IMR-90 (cell line): ENCODE data around the gene TAL1. TPM values are rescaled to one million over a fixed set of nuclear protein-coding genes. Genes with fewer than 3 reads are reported as not detected.

Experiments
- ATAC-seq: fragments of 200-7000 bp; cut with Tn5 transposase; 2 replicates; pipeline ENCODE4 v1.9.1; 2020; ENCODE audit warnings: low read depth, mild to moderate bottlenecking, moderate library complexity
- BruUV-seq: library from RNA; stranded (reverse); fragments of 400-500 nt; replicated peaks from 2 replicates; lab custom pipeline; 2021; lab: Mats Ljungman, UMichigan
- CTCF ChIA-PET: fragments of 300-600 bp; formaldehyde crosslinking; extraction: SDS; loops from one replicate; lab custom pipeline; 2021; ENCODE audit warnings: antibody characterized with exemption; lab: Yijun Ruan, JAX
- POLR2A ChIA-PET: fragments of 300-600 bp; sonication (Branson Sonifier 250); formaldehyde crosslinking; loops from one replicate; lab custom pipeline; 2022; ENCODE audit warnings: antibody characterized with exemption; ENCODE audit not compliant: unreplicated experiment; lab: Charles Lee
- DNase-seq: peaks from one replicate; pipeline ENCODE4 v3.0.0; 2013
- H2AFZ ChIP-seq: replicated peaks from 2 replicates; pipeline ENCODE3; 2013; ENCODE audit warnings: low read length, mild to moderate bottlenecking; ENCODE audit not compliant: poor library complexity
- H2AK5ac ChIP-seq: 2 replicates; pipeline ENCODE4 v1.6.1; 2013; ENCODE audit warnings: low read depth, low read length, inconsistent platforms
- H2AK9ac ChIP-seq: replicated peaks from 2 replicates; pipeline ENCODE3; 2013; ENCODE audit warnings: mild to moderate bottlenecking, low read depth, low read length, moderate library complexity; ENCODE audit not compliant: poor library complexity
- H2BK120ac ChIP-seq: 2 replicates; pipeline ENCODE4 v1.6.1; 2013; ENCODE audit warnings: low read depth, low read length, inconsistent platforms
- H2BK15ac ChIP-seq: 3 replicates; pipeline ENCODE4 v1.6.1; 2013; ENCODE audit warnings: low read depth, low read length, inconsistent platforms
- H2BK20ac ChIP-seq: 2 replicates; pipeline ENCODE4 v1.6.1; 2013; ENCODE audit warnings: low read depth, mild to moderate bottlenecking, inconsistent platforms, low read length, moderate library complexity
- H2BK5ac ChIP-seq: 2 replicates; pipeline ENCODE4 v1.6.1; 2013; ENCODE audit warnings: mild to moderate bottlenecking, low read depth, low read length, inconsistent platforms; ENCODE audit not compliant: poor library complexity, severe bottlenecking
- H3K14ac ChIP-seq: replicated peaks from 2 replicates; pipeline ENCODE4 v1.6.1; 2013; ENCODE audit warnings: low read depth, low read length, inconsistent platforms
- H3K18ac ChIP-seq: 2 replicates; pipeline ENCODE4 v1.6.1; 2013; ENCODE audit warnings: low read depth, low read length, control low read depth
- H3K23ac ChIP-seq: 2 replicates; pipeline ENCODE4 v1.6.1; 2013; ENCODE audit warnings: low read depth, low read length, inconsistent platforms
- H3K27ac ChIP-seq: 2 replicates; pipeline ENCODE4 v1.5.1; 2013; ENCODE audit warnings: mild to moderate bottlenecking, control low read depth, low read length; ENCODE audit not compliant: insufficient read depth
- H3K27me3 ChIP-seq: 2 replicates; pipeline ENCODE4 v1.6.1; 2013; ENCODE audit warnings: low read length; ENCODE audit not compliant: control insufficient read depth, insufficient read depth
- H3K36me3 ChIP-seq: 2 replicates; pipeline ENCODE4 v1.6.1; 2013; ENCODE audit warnings: low read length, mixed read lengths; ENCODE audit not compliant: control insufficient read depth, insufficient read depth
- H3K4ac ChIP-seq: 2 replicates; pipeline ENCODE4 v1.6.1; 2013; ENCODE audit warnings: low read depth, low read length, inconsistent platforms
- H3K4me1 ChIP-seq: 2 replicates; pipeline ENCODE4 v1.6.1; 2013; ENCODE audit warnings: low read length, mixed read lengths; ENCODE audit not compliant: control insufficient read depth, insufficient read depth
- H3K4me2 ChIP-seq: 2 replicates; pipeline ENCODE4 v1.6.1; 2013; ENCODE audit warnings: low read depth, mild to moderate bottlenecking, control low read depth, low read length, moderate library complexity
- H3K4me3 ChIP-seq: 2 replicates; pipeline ENCODE4 v1.5.1; 2013; ENCODE audit warnings: low read depth, mild to moderate bottlenecking, control low read depth, low read length, moderate library complexity; ENCODE audit not compliant: insufficient read depth
- H3K56ac ChIP-seq: 2 replicates; pipeline ENCODE4 v1.6.1; 2013; ENCODE audit warnings: low read length, inconsistent platforms; ENCODE audit not compliant: insufficient read depth; ENCODE audit errors: extremely low read depth
- H3K79me1 ChIP-seq, 2 experiments: 2 replicates each; pipeline ENCODE4 v1.6.1; 2013; ENCODE audit warnings: low read length in 2 of 2, inconsistent platforms in 1 of 2, low read depth in 1 of 2
- H3K9ac ChIP-seq: 2 replicates; pipeline ENCODE4 v1.6.1; 2013; ENCODE audit warnings: low read depth, low read length, control low read depth
- H3K9me1 ChIP-seq: 2 replicates; pipeline ENCODE4 v1.6.1; 2013; ENCODE audit warnings: low read length, inconsistent platforms; ENCODE audit not compliant: insufficient read depth
- H3K9me3 ChIP-seq: 2 replicates; pipeline ENCODE4 v1.6.1; 2013; ENCODE audit warnings: low read length; ENCODE audit not compliant: control insufficient read depth, insufficient read depth
- H4K20me1 ChIP-seq: 2 replicates; pipeline ENCODE4 v1.6.1; 2013; ENCODE audit warnings: low read length, inconsistent platforms; ENCODE audit not compliant: insufficient read depth
- H4K5ac ChIP-seq: 2 replicates; pipeline ENCODE4 v1.6.1; 2013; ENCODE audit warnings: mild to moderate bottlenecking, low read depth, low read length, control low read depth
- H4K8ac ChIP-seq, 2 experiments: 2 replicates each; pipeline ENCODE4 v1.6.1; 2013; ENCODE audit warnings: low read depth in 2 of 2, low read length in 2 of 2, control low read depth in 1 of 2, inconsistent platforms in 1 of 2
- H4K91ac ChIP-seq: 2 replicates; pipeline ENCODE4 v1.6.1; 2013; ENCODE audit warnings: low read depth, low read length, inconsistent platforms; ENCODE audit not compliant: insufficient read depth
- BHLHE40 ChIP-seq: fragments of 150-350 bp; IDR thresholded peaks from 2 replicates; pipeline ENCODE4 v1.6.1; 2016; ENCODE audit warnings: mild to moderate bottlenecking, low read depth, low read length
- CEBPB ChIP-seq: IDR thresholded peaks from 2 replicates; pipeline ENCODE4 v1.6.1; 2012; ENCODE audit warnings: low read depth, low read length, improper control_type of control experiment
- CHD1 ChIP-seq: IDR thresholded peaks from 2 replicates; pipeline ENCODE4 v1.6.1; 2012; ENCODE audit warnings: low read depth, low read length, improper control_type of control experiment
- CTCF ChIP-seq: conservative IDR thresholded peaks from 2 replicates; pipeline ENCODE4 v1.5.1; 2012; ENCODE audit warnings: mild to moderate bottlenecking, low read depth, low read length, improper control_type of control experiment
- ELK1 ChIP-seq: fragments of 150-350 bp; IDR thresholded peaks from 2 replicates; pipeline ENCODE4 v1.6.1; 2016; ENCODE audit warnings: low read depth, mild to moderate bottlenecking, low read length, moderate library complexity, borderline replicate concordance
- FOS ChIP-seq: fragments of 150-350 bp; IDR thresholded peaks from 2 replicates; pipeline ENCODE4 v1.6.1; 2016; ENCODE audit warnings: low read depth, low read length
- MAFK ChIP-seq: IDR thresholded peaks from 2 replicates; pipeline ENCODE4 v1.6.1; 2012; ENCODE audit warnings: low read depth, low read length, improper control_type of control experiment
- MAZ ChIP-seq: IDR thresholded peaks from 2 replicates; pipeline ENCODE4 v1.6.1; 2012; ENCODE audit warnings: low read depth, mild to moderate bottlenecking, low read length, improper control_type of control experiment, moderate library complexity, borderline replicate concordance
- MXI1 ChIP-seq: IDR thresholded peaks from 2 replicates; pipeline ENCODE4 v1.6.1; 2012; ENCODE audit warnings: low read depth, mild to moderate bottlenecking, low read length, moderate library complexity, borderline replicate concordance
- NFE2L2 ChIP-seq: fragments of 150-350 bp; IDR thresholded peaks from 2 replicates; pipeline ENCODE4 v1.6.1; 2016; ENCODE audit warnings: low read depth, mild to moderate bottlenecking, low read length
- POLR2A ChIP-seq: IDR thresholded peaks from 2 replicates; pipeline ENCODE4 v1.6.1; 2012; ENCODE audit warnings: mild to moderate bottlenecking, low read depth, low read length
- RCOR1 ChIP-seq: IDR thresholded peaks from 2 replicates; pipeline ENCODE4 v1.6.1; 2012; ENCODE audit warnings: mild to moderate bottlenecking, low read length, improper control_type of control experiment; ENCODE audit not compliant: insufficient replicate concordance
- RFX5 ChIP-seq: IDR thresholded peaks from 2 replicates; pipeline ENCODE4 v1.8.0; 2012; ENCODE audit warnings: low read depth, mild to moderate bottlenecking, low read length, moderate library complexity
- SMC3 ChIP-seq: fragments of 150-350 bp; IDR thresholded peaks from 2 replicates; pipeline ENCODE4 v1.6.1; 2016; ENCODE audit warnings: low read depth, mild to moderate bottlenecking, antibody characterized with exemption, low read length, moderate library complexity
- USF2 ChIP-seq: fragments of 150-350 bp; IDR thresholded peaks from 2 replicates; pipeline ENCODE4 v1.6.1; 2017; ENCODE audit warnings: mild to moderate bottlenecking, antibody characterized with exemption, low read length, low read depth
- WGBS, 2 experiments: methylation state at CpG; one replicate each; pipeline versions ENCODE4 v1.1.5 to v1.1.7; 2013; ENCODE audit warnings: missing lambda C conversion rate in 2 of 2; ENCODE audit not compliant: insufficient read length in 1 of 2; ENCODE audit errors: extremely low coverage in 2 of 2; 5-methylcytosine and 5-hydroxymethylcytosine counted together
- dilution Hi-C: fragments of 300-500 bp; cut with HindIII; formaldehyde crosslinking; loops from one replicate; pipeline ENCODE4 v1.14.3; 2018; ENCODE audit warnings: low sequenced_read_pairs; ENCODE audit not compliant: unreplicated experiment
- in situ Hi-C: fragments of 300-500 bp; cut with MboI; formaldehyde crosslinking; loops from 3 replicates; pipeline ENCODE4 v1.14.3; 2019; ENCODE audit warnings: low sequenced_read_pairs, inconsistent platforms, mixed read lengths
- intact Hi-C: fragments of 100-400 bp; cut with micrococcal nuclease; formaldehyde crosslinking; loops from 2 replicates; pipeline ENCODE4 v1.10.0; 2022
- polyA plus RNA-seq, 3 experiments: library from polyadenylated mRNA; depleted of rRNA; stranded (reverse); fragments of >200 nt; gene quantifications; 2 replicates each; pipeline ENCODE4 v1.2.3, GENCODE V29; 2012; ENCODE audit warnings: low replicate concordance in 1 of 3
- total RNA-seq: library from RNA; depleted of rRNA; stranded (reverse); fragments of >200 nt; gene quantifications from 2 replicates; pipeline ENCODE4 v1.2.3, GENCODE V29; 2012

The TAL1 gene
- total and polyA plus RNA-seq, 2 of the 4 experiments (the other 2 are of a cell fraction) = not detected

- POLR2A ChIA-PET = no interaction called here
- no peak overlapping the region for H2AFZ ChIP-seq
- H3K27me3 ChIP-seq = peaks cover 99% of the 10 kb centered on the region
- H4K5ac ChIP-seq = no peak overlapping the region
- H3K4me3 ChIP-seq = no peak overlapping the region
- H3K23ac ChIP-seq = no peak overlapping the region
- H3K36me3 ChIP-seq = no peaks in the 10 kb centered on the region
- H3K4ac ChIP-seq = no peak overlapping the region
- CTCF ChIA-PET = interaction anchor here (0.6 kb wide), 1 partner anchor 50 kb away, joined by 3 read pairs; no protein-coding TSS in a partner anchor
- H3K4me1 ChIP-seq = peaks cover 6% of the 10 kb centered on the region
- no peak overlapping the region for H4K91ac ChIP-seq
- in situ Hi-C loops = no loop called here
- 0% methylated on average over 1 of the region's 35 CpGs; no CpG with 5 or more reads in 1 of the 2 experiments for WGBS, 2 experiments
- intact Hi-C loops = no loop called here
- H3K79me1 ChIP-seq = no peaks in the 10 kb centered on the region
- H3K14ac ChIP-seq = no peak overlapping the region
- no peaks in the 10 kb centered on the region; the same call in 1 of the 2 replicates for H3K9me1 ChIP-seq
- TF ChIP-seq MAZ (no peak), CEBPB (no peak), MAFK (no peak), ELK1 (no peak), RFX5 (no peak), NFE2L2 (no peak), MXI1 (no peak), POLR2A (no peak), CTCF (no peak), CHD1 (no peak), USF2 (no peak), BHLHE40 (no peak), FOS (no peak), RCOR1 (no peak), SMC3 (no peak)
- H3K9me3 ChIP-seq = peaks cover 19% of the 10 kb centered on the region
- no peak overlapping the region for H3K4me2 ChIP-seq
- no peak overlapping the region for H3K18ac ChIP-seq
- dilution Hi-C loops = no loop called here
- H2AK5ac ChIP-seq = no peak overlapping the region
- no peak overlapping the region for H2BK15ac ChIP-seq
- no peak overlapping the region for H2AK9ac ChIP-seq
- no peak overlapping the region for H2BK5ac ChIP-seq
- H2BK120ac ChIP-seq = no peak overlapping the region
- no peak overlapping the region for H2BK20ac ChIP-seq
- no peak overlapping the region for H3K27ac ChIP-seq
- no peak overlapping the region for H3K9ac ChIP-seq
- no peak overlapping the region for H3K56ac ChIP-seq
- BruUV-seq = no TSS peak
- peaks cover 11% of the 10 kb centered on the region; the same call in 1 of the 2 replicates for H4K20me1 ChIP-seq
- H4K8ac ChIP-seq = no peak overlapping the region
- no peak for DNase-seq
- ATAC-seq = no peak
Measured at GRCh38 chr1:47229031-47229885, 2.8 kb downstream of the TAL1 start.
